ENCODE results near the gene MCEMP1.

The MCEMP1 gene, protein sequence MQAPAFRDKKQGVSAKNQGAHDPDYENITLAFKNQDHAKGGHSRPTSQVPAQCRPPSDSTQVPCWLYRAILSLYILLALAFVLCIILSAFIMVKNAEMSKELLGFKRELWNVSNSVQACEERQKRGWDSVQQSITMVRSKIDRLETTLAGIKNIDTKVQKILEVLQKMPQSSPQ

DNA sequence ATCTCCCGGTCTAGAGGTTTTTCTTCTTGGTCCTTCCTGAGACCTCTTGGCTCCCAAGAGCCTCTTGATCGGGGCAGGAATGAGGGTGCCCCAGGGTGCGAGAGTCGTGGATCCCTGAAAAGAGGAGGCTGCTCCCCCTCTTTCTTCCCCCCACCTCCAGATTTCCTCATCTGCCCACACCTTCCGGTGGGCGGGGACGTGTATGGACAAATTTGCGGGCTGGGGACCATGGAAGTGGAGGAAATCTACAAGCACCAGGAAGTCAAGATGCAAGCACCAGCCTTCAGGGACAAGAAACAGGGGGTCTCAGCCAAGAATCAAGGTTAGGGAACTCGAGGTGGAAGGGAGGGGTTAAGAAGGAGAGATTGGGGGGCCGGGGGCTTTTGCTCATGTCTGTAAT, at the start of gene MCEMP1:
Gene MCEMP1, plus strand, starts transcription at position 237 of the 400 bp plus-strand sequence. Its CDS starts 31 bp downstream, at position 268.
- Histone ChIP-seq H3K9me3 (peaks cover 5% of the 10 kb centered on the region; the same call in 1 of the 2 replicates), H3K4me3 (no peak within 1 kb of the TSS), H3K4me1 (peaks cover 4% of the 10 kb centered on the region), H3K27me3 (ENCODE audit: low read depth) (peaks cover 20% of the 10 kb centered on the region), H3K36me3 (replicated peaks) (peaks cover 4% of the 10 kb centered on the region)
- in situ Hi-C loops (cut with MboI; ENCODE audit: low sequenced_read_pairs), result no loop called here
- DNase-seq (ENCODE audit: low spot score in 2 of 2), result no peak

DNA sequence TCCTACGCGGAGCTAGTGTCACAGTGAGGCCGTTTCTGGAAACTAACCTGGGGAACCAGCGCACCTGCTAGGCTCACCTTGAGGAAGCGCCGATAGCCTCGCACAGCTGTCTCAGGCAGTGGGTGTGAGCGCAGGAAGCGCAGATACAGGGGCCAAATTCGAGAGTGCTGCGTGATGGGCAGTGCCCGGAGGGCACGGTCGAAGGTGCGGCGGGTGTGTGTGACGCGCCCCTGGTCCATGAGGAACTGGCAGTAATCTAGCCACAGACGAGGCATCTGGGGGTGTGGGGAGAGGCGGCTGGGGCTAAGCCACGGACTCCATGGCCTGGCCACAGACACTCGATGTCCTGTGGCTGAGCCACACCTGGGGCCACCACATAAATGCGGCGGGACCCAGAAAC, 49.7 kb upstream of the MCEMP1 start:
- H3K27me3 ChIP-seq (ENCODE audit: low read depth), result no peaks in the 10 kb centered on the region
- in situ Hi-C loops (cut with MboI; ENCODE audit: low sequenced_read_pairs), result no loop called here
- DNase-seq (ENCODE audit: low spot score in 2 of 2), result no peak
- peaks cover 24% of the 10 kb centered on the region for H3K36me3 ChIP-seq (replicated peaks)
- H3K9me3 ChIP-seq, result no peaks in the 10 kb centered on the region
- H3K4me1 ChIP-seq, result peaks cover 11% of the 10 kb centered on the region
- H3K4me3 ChIP-seq, result no peak overlapping the region

DNA sequence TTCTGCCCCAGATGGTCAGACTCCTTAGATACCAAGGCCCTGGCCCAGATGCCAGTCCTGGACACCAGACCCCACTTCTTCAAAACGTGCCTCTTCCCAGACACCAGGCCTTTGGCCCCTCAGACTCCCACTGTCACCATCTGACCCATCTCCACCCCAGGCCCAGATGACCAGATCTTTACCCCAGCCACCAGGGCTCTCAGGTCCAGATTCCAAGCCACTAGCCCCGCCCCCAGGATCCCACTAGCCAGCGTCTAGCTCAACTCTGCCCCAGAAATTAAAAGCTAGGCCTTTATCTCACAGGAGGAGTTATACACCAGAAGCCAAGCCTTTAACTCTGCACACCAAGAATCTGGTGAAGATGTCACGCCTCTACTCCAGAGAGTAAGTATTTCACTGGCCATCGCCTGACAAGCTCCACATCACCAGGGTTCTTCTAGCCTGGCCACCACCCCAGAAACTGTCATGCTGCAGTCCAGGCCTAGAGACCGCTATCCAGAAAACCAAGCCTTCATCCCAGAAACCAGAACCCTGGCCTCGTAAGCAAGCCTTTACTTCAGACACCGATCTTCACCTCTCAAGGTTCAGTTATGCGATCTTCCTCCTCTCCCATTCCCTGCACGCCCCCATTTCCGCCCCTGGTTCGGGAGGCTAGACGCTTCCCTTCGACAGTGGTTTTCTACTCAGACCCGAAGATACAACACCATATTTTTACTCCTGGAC, 48.1 kb upstream of the MCEMP1 start:
- Histone ChIP-seq H3K4me1 (peaks cover 11% of the 10 kb centered on the region), H3K36me3 (replicated peaks) (peaks cover 14% of the 10 kb centered on the region), H3K9me3 (no peaks in the 10 kb centered on the region), H3K27me3 (ENCODE audit: low read depth) (no peaks in the 10 kb centered on the region), H3K4me3 (peak overlapping the region; percentile 91)
- DNase-seq (ENCODE audit: low spot score in 2 of 2), result no peak
- in situ Hi-C loops (cut with MboI; ENCODE audit: low sequenced_read_pairs), result no loop called here

DNA sequence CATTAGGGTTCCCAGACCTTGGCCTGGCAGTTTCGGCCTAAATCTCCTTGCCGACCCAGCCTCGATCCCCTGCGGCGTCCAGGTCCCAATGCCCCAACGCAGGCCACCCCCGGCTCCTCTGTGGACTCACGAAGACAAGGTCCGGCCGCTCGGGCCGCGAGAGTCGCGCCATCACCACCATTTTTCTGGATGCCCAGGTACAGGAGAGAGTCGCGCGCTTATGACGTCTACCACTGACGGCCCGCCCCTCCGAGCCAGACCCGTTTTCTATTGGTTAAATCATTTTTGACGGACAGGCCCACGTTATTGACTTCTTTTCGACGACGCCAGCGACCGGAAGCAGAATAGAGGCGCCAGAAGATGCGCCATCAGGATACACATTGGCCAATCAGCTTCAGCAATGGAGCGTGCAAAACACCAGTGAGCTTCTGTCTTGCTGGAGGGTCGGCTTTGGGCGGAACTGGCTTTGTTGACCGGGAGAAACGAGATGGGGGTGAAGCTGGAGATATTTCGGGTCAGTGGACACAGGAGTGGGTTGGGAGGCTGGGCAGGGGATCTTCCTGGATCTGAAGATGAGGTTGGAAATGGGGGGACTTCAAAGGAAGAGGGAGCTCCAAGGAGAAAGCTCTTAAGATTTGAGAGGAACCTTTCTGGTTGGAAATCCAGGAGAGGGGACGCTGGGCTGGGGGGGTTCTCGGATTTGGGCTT, 47.4 kb upstream of the MCEMP1 start, which contains the start of the genes PET100 and XAB2:
Gene PET100, plus strand, starts transcription at position 447 of the 708 bp plus-strand sequence. Its CDS starts 41 bp downstream, at position 488.
Gene XAB2, minus strand, starts transcription at position 199 of the 708 bp plus-strand sequence. Its CDS starts 18 bp downstream, at position 181.
- in situ Hi-C loops (cut with MboI; ENCODE audit: low sequenced_read_pairs), result no loop called here
- Histone ChIP-seq H3K4me3 (peak within 1 kb of the TSS; percentile 91), H3K9me3 (no peaks in the 10 kb centered on the region), H3K36me3 (replicated peaks) (peaks cover 14% of the 10 kb centered on the region), H3K27me3 (ENCODE audit: low read depth) (no peaks in the 10 kb centered on the region), H3K4me1 (peaks cover 11% of the 10 kb centered on the region)
- peak; percentile 94 to 96 for DNase-seq (ENCODE audit: low spot score in 2 of 2)

DNA sequence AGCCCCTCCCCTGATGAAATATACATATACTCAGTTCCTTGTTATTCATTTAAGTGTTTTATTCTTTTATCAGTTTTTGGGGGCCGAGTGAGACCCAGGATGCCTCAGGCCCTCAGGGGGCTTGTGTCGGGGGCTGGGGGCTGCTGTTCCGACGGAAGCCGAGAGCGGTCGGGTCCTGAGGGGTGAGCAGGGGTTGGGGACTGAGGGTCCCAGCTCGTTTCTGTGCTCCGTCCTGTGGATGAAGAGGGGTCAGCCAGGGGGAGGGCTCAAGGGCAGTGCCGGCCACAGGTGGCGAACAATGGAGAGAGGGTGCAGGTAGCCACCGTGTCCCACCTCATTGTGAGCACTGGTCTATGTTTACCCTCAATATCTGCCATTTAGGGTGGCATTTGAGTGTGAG, 45.3 kb upstream of the MCEMP1 start:
- Histone ChIP-seq H3K4me3 (no peak overlapping the region), H3K27me3 (ENCODE audit: low read depth) (no peaks in the 10 kb centered on the region), H3K4me1 (peaks cover 11% of the 10 kb centered on the region), H3K36me3 (replicated peaks) (peaks cover 8% of the 10 kb centered on the region; the same call in 1 of the 2 replicates), H3K9me3 (no peaks in the 10 kb centered on the region)
- in situ Hi-C loops (cut with MboI; ENCODE audit: low sequenced_read_pairs), result no loop called here
- DNase-seq (ENCODE audit: low spot score in 2 of 2), result no peak

DNA sequence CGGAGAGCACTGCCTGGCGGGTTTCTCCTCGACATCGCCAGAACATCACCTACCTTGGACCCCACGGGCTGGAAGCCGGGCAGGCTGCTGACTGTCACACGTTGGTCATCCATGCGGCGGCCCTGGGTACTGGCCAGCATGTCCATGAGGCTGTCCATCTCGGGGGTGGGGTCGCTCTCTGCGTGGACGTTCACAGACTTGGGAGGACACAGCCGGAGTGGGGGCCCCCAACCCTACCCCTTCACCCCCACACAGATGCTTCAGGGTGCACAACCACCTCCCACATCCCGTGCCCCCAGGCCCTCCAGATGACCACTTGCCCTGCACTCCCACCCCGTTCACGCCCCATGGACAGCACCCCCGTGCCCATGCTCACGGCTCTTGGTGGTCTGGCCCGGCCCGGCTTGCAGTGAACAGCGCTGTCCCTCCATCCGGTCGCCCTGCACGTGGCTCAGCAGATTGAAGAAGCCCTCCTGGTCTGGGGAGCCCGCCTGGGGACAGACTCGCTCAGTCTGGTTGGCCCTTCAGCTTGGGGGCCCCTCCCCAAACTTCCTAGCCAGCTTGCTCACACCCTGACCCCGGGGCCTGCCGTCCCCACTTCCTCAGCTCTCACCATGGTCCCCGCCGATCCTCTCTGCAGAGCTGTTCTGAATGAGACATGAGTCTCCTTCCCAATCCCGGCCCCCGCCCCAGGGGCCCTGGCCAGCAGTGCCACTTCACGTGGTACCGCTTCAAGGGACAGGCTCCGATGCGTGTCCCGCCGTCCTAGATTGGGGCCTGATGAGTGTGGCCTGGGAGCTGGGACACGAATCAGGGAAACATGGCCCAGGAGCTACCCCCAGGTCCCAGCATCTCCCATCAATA, 44.3 kb upstream of the MCEMP1 start:
- in situ Hi-C loops (cut with MboI; ENCODE audit: low sequenced_read_pairs), result no loop called here
- H3K4me1 ChIP-seq, result peaks cover 11% of the 10 kb centered on the region
- DNase-seq (ENCODE audit: low spot score in 2 of 2), result no peak
- H3K9me3 ChIP-seq, result no peaks in the 10 kb centered on the region
- H3K36me3 ChIP-seq (replicated peaks), result no peaks in the 10 kb centered on the region
- no peaks in the 10 kb centered on the region for H3K27me3 ChIP-seq (ENCODE audit: low read depth)
- H3K4me3 ChIP-seq, result no peak overlapping the region

DNA sequence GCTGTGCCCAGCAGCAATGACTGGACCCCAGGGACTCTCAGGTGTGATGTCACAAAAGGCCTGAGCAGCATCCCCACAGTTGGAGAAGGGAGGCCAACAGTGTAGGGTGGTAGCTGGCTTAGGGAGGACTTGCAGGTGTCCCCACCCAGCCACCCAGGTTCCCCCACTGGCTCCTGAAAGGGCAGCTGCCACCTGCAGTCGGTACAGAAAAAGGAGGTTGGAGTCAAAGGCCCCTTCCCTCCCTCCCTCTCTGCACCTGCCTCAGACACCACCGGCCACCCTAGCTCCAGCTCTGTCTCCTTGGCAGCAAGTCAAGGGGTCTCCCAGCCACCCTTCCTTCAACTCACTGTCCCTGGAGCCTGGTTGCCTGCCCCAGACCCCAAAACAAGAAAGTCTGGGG, 43.2 kb upstream of the MCEMP1 start, which contains the start of gene PCP2:
Gene PCP2, minus strand, starts transcription at position 22 of the 400 bp plus-strand sequence. CDS start 262 bp downstream, outside the sequence.
- in situ Hi-C loops (cut with MboI; ENCODE audit: low sequenced_read_pairs), result no loop called here

DNA sequence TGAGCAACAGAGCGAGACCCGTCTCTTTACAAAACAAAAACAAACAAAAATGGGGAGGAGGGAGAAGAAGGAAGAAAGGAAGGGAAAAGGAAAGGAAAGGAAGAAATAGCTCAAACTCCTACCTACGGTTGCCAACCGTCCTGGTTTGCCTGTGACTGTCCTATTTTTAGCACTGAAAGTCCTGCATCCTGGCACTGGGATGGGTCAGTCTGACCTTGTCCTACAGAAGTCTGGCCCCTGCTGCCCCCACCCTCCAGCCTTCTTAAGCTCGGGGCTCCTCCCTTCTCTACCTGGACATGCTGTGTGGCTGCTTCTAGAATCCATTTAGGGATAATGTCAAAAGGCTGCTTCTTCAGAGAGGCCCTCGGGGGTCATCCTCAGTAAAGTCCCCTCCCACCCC, 41.2 kb upstream of the MCEMP1 start:
- in situ Hi-C loops (cut with MboI; ENCODE audit: low sequenced_read_pairs), result no loop called here
- H3K9me3 ChIP-seq, result no peaks in the 10 kb centered on the region
- DNase-seq (ENCODE audit: low spot score in 2 of 2), result no peak
- H3K27me3 ChIP-seq (ENCODE audit: low read depth), result no peaks in the 10 kb centered on the region
- H3K36me3 ChIP-seq (replicated peaks), result no peaks in the 10 kb centered on the region
- H3K4me1 ChIP-seq, result peaks cover 1% of the 10 kb centered on the region
- no peak overlapping the region for H3K4me3 ChIP-seq

More for the DNA sequence above, 43.2 kb upstream of the MCEMP1 start, which contains the start of gene PCP2:
- Histone ChIP-seq H3K36me3 (replicated peaks) (no peaks in the 10 kb centered on the region), H3K4me1 (peaks cover 6% of the 10 kb centered on the region), H3K4me3 (no peak within 1 kb of the TSS), H3K27me3 (ENCODE audit: low read depth) (no peaks in the 10 kb centered on the region), H3K9me3 (no peaks in the 10 kb centered on the region)
- no peak for DNase-seq (ENCODE audit: low spot score in 2 of 2)

DNA sequence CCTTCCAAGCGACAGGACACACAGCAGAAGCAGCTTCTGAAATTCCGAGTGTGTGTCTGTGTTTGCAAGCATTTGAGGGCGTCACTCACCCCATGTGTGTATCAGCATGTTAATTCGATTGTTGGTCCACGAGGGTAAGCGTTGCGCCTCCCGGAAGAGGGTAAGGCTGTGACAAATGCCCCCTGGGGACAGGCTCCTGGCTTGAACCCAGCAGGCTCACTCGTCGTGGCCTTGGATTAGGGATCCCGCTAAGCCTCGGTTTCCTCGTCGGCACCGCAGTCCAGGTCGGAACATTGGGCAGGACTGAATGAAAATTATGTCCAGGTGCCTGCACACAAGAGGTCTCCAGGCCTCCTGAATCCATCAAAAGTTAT, 40.6 kb upstream of the MCEMP1 start:
- no peak for DNase-seq (ENCODE audit: low spot score in 2 of 2)
- no peak overlapping the region for H3K4me3 ChIP-seq
- in situ Hi-C loops (cut with MboI; ENCODE audit: low sequenced_read_pairs), result no loop called here

DNA sequence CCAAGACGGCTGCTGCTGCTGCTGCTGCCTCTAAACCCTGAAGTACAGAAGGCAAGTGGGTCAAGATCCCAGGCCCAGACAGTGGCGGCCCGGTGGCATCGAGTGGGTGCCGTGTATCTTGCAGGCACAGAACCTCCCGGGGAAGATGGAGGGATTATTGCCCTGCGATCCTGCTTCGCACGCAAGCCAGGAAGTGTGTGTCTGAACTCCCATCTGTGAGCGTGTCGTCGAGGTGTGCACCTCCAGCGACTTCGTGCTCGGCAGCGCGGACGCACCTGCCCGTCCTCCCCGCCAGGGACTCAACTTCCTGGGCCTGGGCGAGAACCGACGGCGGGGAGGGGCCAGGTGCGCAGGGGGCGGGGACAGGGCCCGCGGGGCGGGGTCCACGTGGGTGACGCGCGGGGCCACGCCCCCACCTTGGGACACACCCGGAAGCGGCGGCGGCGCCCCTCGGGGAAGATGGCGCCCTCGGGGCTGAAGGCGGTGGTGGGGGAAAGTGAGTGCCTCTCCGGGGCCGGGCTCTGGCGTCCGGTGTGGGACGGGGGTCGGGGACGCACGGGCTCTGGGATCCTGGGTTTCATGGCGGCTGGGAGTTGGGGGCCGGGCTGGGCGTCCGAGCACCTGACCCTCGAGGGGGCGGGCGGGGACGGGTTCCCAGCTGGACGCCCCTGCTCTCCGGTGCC, 40.1 kb upstream of the MCEMP1 start, which contains the start of gene STXBP2:
Gene STXBP2, plus strand, starts transcription at position 420 of the 683 bp plus-strand sequence. Its CDS starts 40 bp downstream, at position 460.
- Histone ChIP-seq H3K36me3 (replicated peaks) (no peaks in the 10 kb centered on the region), H3K9me3 (no peaks in the 10 kb centered on the region), H3K27me3 (ENCODE audit: low read depth) (no peaks in the 10 kb centered on the region), H3K4me3 (peak within 1 kb of the TSS; percentile 31), H3K4me1 (no peaks in the 10 kb centered on the region)
- DNase-seq (ENCODE audit: low spot score in 2 of 2), result peak in 1 of 2 experiments; percentile 70
- in situ Hi-C loops (cut with MboI; ENCODE audit: low sequenced_read_pairs), result no loop called here

More for the DNA sequence above, 40.6 kb upstream of the MCEMP1 start:
- Histone ChIP-seq H3K27me3 (ENCODE audit: low read depth) (no peaks in the 10 kb centered on the region), H3K9me3 (no peaks in the 10 kb centered on the region), H3K4me1 (no peaks in the 10 kb centered on the region), H3K36me3 (replicated peaks) (no peaks in the 10 kb centered on the region)

DNA sequence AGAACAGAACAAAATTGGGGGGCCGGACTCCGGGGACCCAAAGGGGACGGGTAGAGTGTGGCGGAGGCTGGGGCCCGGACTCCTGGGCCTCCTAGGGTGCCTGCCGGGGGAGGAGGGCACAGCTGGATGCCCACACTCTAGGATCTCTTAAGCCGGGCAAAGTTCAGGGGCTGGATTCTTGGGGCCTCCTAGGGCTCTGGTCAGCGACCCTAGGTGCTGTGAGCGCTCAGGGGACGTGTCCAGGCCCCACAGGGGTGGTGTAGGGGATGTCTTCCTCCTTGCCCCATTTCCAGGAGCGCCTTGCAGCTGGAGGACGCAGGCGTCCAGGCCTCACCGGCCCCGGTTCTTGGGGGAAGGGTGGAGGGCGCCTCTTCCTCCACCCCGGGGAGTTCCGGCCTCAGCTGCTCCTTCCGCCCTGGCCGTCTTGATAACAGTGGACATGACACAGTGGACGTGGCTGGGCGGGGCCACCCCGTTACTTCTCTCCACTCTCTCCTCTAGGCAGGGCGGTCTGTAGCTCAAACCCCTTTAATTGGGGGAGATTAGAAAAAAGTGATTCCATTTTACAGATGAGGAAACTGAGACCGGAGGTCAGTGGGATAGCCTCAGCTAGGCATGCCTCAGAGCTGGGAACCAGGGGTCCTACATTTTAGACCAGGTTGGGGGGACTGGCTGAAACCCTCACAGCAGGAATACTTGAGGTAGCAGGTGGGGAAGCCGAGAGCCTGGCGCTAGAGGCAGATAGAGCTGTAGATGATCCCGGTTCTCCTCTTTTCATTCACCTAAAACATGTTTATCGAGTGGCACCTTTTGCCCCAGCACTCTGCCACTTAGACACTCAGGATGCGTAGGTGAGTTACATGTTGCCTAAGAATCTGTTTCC, 39.3 kb upstream of the MCEMP1 start:
- H3K36me3 ChIP-seq (replicated peaks), result no peaks in the 10 kb centered on the region
- no peaks in the 10 kb centered on the region for H3K9me3 ChIP-seq
- in situ Hi-C loops (cut with MboI; ENCODE audit: low sequenced_read_pairs), result no loop called here
- peak overlapping the region; percentile 31 for H3K4me3 ChIP-seq
- H3K4me1 ChIP-seq, result no peaks in the 10 kb centered on the region
- no peak for DNase-seq (ENCODE audit: low spot score in 2 of 2)
- H3K27me3 ChIP-seq (ENCODE audit: low read depth), result no peaks in the 10 kb centered on the region

Measured in HAP-1 (cell line).